Fibroblast of skin of right biceps (primary cell): ENCODE results near the gene NOTCH2.

Source experiments
- DNase-seq: peaks from one replicate; pipeline ENCODE4 v3.0.0-alpha.2; 2013

Gene NOTCH2

DNA sequence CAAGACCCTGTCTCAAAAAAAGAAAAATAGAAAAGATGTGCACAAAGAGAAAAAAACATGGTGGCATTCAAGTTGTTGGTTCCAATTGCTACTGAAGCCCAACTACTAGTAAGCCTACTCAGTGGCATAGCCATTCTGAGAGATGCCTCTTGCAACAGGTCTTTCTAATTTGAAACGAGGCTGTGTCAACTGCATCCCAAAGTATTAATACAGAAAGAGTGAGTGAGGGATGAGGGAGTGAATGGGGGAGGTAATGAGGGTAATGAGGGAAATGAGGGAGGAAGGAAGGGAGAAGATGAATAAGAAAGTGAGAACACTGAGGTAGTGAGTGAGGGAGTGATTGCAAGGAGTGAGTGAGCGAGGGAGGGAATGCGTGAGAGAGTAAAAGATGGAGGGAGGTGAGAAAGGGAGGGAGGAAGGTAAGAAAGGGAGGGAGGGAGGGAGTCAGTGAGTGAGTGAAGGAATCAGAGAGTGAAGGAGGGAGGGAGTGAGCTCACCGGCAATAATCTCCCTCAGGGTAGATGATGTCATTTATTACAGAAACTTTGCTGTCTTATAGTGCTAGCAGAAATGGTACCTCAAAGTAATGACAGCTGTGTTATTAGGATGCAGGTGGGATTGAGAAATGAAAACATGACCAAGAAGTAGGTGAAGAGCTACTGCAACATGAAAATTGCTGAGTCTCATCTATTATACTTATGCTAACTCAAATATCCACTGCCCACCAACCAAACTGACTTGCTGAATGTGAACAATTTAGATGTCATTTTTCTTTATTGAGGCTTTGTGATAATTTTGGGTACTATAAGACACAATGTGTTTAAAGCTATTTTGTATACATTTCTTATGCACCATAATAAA, 97.5 kb downstream of the NOTCH2 start:
- no peak for DNase-seq

DNA sequence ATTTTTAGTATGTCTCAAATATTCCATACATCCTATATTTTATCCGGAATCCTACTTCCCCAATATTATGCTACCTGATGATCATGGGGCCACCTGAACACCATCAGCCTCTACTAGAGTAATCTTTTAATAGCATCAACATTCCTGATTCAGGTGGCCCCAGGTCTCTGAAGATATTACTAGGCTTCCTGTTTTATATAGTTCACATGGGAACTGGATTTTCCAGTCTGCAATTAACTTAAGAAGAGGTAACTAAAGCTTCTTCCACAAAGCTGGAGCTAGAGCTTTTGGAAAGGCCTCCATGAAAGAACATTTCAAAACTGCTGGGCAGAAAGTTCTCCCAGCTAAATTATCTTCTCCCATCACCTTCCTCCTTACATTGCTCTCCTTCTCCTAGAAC, 100.9 kb downstream of the NOTCH2 start:
- no peak for DNase-seq

- DNase-seq: peak; percentile 51
Observed at GRCh38 chr1:119968068-119968492, 101.4 kb downstream of the NOTCH2 start.

DNA sequence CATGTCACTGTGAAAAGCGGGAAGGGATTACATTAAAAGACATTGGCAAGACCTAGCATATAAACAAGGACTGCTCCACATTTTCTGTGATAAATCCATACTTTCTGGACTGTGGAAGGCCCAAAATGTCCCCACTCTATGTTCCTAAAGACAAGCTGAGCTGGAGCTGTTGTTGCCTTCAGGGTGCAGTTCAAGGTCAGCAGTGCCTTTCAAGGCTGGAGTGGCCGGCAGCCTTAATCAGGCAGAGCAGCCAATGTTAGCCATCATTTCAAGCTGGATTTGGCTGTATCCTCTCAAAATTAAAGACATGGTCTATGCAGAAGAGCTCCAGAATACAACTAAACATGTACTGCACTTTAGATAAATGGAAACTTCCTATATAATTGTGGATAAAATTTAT, 102.8 kb downstream of the NOTCH2 start:
- DNase-seq: no peak

- no peak for DNase-seq
Observed at GRCh38 chr1:119966020-119966419, 103.4 kb downstream of the NOTCH2 start.

DNA sequence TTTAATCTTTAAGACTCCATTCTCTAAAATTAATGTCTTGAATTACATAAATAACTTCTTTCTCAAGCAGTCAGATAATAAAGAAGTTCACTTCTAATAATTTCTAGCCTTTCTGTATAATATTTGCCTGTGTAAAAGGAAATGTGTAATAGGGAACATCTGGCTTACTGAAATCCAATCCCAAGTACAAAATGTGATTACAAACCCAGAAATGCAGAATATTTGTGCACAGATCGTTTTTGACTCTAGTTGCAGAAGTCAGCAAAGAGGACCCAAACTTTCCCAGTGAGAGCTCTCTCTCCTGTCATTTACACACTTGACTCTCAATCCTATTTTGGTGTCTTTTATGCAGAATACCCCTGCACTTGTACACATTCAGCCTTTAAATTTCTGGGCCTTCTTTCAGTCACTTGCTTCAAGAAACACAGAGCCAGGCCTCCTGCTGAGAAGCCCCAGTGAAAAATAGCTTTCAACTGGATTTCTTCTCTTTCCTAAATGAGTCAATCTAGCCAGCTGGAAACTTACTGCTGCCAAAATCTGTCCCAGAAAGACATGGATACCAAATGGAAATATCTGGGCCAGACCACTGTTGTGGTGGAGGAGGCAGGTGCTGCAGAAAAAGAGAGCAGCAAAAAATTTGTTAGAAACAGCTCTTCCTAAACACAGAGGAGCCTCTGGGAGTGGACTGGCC, 104.6 kb downstream of the NOTCH2 start:
- peak; percentile 65 for DNase-seq

- no peak for DNase-seq
Observed at GRCh38 chr1:119962296-119962968, 107.0 kb downstream of the NOTCH2 start.

DNA sequence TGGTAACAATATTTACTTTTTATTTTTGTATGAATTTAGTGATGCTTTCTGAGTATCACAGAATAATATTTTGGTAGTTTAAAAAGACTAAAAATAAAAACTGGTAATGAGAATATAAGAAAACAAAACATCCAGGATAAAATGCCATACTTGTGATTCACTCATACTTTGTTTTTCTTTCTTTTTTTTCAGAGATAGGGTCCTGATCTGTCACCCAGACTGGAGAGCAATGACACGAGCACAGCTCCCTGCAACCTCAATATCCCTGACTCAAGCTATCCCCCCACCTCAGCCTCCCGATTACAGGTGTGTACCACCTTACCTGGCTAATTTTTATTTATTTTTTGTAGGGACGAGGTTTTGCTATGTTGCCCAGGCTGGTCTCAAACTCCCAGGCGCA, 109.0 kb downstream of the NOTCH2 start:
- DNase-seq: peak; percentile 38

DNA sequence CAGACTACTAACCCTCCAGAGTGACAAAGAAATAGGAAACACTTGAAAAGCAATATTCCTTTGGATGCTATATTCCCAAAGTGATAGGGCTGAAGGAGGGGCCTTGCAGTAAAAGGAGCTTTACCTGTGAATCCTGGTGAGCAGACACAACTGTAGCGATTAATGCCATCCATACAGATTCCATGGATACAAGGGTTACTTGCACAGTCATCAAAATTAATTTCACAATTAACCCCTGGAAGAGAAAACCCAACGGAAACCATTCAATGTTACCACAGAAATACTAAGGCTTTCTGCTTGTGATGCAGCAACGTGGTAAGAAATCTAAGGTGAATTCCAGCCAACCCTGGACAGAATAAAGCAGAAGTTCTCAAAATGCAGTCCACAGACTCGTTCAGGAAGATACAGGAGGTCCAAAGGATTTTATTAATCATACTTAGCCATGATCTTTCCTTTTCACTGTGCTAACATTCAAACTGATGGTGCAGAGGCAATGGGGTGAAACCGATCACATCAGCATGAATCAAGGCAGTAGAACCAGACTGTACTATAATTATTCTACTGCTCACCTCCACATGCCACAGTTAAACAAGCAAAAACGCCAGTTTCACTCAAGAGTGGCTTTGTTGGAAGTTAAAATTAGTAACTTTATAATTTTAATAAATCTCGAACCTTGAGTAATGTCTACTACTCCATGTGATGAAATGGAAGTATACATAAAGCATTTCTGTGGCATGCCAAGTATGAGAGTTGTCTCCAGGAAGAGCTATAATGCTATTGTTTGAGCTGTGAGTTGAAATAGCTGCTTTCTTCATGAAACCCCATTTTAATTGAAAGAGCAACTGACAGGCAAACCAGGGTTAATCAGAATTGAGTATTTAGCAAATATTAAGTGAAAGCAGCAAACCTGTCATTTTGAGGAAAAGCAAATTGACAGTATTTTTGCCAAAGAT, 109.9 kb downstream of the NOTCH2 start:
- DNase-seq: peak; percentile 42

DNA sequence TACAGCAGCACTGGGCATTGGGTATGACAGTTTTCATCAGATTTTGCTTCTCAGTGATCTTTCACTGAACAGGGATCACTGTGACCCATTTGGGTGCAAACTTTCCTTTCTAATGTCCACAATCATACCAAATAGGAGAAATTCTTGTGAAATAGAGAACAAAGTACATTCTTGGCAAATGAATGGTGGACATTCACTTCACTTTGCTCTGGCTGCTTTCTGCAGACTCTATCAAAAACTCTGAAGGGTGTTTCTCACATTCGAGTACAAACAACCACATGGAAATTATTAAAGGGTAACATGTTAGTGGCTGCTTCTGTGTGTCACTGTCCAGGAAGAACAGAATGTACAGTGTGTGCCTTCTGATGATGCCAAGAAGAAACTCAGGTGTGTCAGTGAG, 111.2 kb downstream of the NOTCH2 start:
- no peak for DNase-seq

GRCh38 chr1:119956306-119956705, 113.2 kb downstream of the NOTCH2 start:
- peak; percentile 47 for DNase-seq

- no peak for DNase-seq
Observed at GRCh38 chr1:119954476-119955422, 114.7 kb downstream of the NOTCH2 start.

- no peak for DNase-seq
Observed at GRCh38 chr1:119953266-119953998, 116.0 kb downstream of the NOTCH2 start.

DNA sequence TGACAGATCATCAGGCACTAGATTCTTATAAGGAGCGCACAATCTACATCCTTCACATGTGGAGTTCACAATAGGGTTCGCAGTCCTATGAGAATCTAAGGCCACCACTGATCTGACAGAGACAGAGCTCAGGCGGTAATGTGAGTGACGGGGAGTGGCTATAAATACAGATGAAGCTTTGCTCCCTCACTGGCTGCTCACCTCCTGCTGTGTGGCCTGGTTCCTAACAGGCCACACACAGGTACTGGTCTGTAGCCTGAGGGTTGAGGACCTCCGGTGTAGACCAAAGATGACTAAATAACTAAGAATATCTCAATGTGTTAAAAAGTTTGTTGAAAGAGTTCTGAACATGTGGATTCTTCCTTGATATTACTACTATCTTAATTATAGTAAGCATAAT, 117.0 kb downstream of the NOTCH2 start:
- DNase-seq: no peak

DNA sequence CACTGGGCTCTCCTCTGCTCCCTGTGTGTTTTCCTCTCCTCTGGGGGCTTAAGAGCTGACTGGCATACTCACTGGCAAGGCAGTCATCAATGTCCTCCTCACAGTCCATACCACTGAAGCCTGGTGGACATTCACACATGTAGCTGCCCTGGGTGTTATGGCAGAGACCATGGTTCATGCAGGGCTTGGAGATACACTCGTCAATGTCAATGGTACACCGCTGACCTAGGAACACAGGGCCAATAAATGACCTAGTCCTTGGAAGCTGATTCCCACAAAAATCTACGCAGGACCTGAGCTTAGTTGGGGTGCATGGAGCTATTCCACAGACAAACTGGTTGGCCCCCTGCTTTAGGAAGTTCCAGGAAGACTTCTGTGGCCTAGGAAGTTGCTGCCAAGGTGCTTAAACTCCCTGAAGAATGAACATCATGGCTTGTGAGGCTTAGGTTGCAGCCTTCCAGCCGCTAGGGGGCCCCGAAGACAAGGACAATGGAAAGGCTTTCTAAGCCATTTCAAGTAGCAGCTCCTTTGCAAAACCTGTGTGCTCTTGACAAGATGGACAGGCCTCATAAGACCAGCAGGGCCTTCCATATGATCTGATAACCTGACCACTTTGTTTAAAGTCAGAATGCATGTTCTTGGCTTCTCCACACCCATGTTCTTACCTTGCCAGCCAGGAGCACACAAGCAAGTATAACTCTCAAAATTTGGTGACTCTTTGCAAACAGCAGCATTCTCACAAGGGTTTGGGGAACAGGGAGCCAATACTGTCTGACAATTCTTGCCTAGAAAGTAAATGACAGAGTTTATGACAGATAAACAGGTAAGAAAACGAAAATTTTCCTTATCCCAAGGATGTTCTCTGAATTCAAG, 120.9 kb downstream of the NOTCH2 start:
- peak; percentile 79 for DNase-seq

DNA sequence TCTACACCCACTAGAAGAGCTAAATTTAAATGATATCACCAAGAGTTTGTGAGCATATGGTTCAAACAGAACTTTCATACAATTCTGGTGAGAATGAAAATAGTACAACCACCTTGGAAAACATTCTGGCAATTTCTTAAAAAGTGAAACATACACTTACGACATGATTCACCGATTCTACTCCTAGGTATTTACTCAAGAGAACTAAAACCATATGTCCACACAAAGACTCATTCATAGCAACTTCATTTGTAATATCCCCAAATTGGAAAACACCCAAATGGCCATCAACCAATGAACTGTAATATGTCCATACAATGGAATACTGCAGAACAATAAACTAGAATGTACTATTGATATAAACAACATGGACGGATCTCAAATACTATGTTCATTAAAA, 122.0 kb downstream of the NOTCH2 start:
- DNase-seq: peak; percentile 95

- peak; percentile 40 for DNase-seq
Observed at GRCh38 chr1:119946724-119947123, 122.7 kb downstream of the NOTCH2 start.

- DNase-seq: no peak
Observed at GRCh38 chr1:119943216-119943615, 126.2 kb downstream of the NOTCH2 start.

DNA sequence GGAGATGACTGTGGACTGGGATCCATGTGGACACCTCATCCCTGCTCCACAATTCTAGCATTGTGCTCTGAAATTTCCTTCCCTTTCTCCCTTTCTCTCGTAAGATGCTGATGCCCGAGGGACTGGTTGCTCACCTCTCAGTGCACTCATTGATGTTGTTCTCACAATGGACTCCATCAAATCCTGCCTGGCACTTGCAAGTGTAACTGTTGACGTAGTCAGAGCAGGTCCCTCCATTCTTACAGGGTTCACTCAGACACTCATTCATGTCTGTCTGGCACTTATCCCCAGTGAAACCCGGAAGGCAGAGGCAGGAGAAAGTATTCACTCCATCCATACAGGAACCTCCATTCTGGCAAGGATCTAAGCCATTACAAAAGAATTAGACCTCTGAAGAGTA, 128.1 kb downstream of the NOTCH2 start:
- DNase-seq: no peak

DNA sequence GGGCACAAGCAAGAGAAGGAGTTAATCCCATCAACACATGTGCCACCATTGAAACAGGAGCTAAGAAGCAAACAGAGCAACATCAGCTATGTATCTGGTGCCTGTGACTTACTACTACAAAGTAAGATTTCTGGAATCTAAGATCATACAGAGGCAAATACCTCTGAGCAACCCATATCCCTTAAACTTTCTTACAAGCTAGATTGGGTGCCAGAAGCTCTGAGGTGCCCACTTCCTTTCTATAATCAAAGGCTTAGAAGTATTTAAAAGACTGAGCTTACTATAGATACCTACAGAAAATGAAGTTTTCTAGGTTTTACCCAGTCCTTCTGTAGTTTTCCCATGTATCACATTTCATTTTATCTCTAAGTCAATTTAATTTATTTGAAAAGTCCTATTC, 128.8 kb downstream of the NOTCH2 start:
- no peak for DNase-seq
